ENCODE measurements around the gene THEMIS2.

Gene THEMIS2

GRCh38 chr1:27872802-27873551 lies 633 bp downstream of the THEMIS2 start:
- TF ChIP-seq CTCF (IDR thresholded peaks at IDR 0.05; ENCODE audit: low read depth, low read length, missing control alignments), result no peak
- H3K4me3 ChIP-seq (ENCODE audit: low read depth, low read length), result peak overlapping the region; percentile 70
- DNase-seq, result no peak
- H3K36me3 ChIP-seq (replicated peaks), result no peaks in the 10 kb centered on the region
- H3K27ac ChIP-seq, result no peak overlapping the region
- no peaks in the 10 kb centered on the region for H3K27me3 ChIP-seq (replicated peaks)
- in situ Hi-C loops (cut with HindIII; ENCODE audit: low pct_ligation_motif_present, low sequenced_read_pairs), result no loop called here

- H3K4me3 ChIP-seq (ENCODE audit: low read depth, low read length), result no peak overlapping the region
Measured at GRCh38 chr1:27873671-27874384, 1.5 kb downstream of the THEMIS2 start.

DNA sequence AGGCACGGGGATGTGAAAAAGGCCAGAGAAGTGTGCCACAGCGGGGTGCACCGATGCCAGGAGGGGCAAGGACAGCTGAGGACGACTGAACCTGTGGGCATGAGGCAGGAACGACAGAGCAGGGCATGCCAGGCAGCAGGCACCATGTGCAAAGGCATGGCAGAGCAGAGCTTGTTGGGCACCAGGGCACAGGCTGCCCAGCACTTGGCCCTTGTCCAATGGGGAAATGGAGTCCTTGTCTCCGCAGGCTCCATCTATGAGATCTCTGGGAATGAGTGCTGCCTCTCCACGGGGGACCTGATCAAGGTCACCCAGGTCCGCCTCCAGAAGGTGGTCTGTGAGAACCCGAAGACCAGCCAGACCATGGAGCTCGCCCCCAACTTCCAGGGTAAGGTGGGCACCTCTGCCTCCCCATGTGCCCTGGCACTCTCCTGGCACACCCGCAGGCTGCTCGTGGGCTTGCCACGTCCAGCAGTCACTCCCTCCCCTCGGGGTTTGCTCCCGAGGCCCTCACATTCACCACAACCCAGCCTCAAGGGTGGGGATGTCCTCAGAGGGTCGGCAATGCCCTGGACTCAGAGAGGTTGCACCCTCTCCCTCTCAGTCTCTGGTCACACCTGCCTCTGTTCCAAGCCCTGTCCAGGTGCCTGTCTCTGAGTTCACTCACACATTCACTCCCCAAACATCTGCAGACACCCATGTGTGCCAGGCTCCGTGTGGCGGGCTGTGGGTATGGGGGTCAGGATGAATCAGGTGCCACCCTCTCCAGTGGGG lies 4.2 kb downstream of the THEMIS2 start:
- no peak overlapping the region for H3K4me3 ChIP-seq (ENCODE audit: low read depth, low read length)
- H3K27me3 ChIP-seq (replicated peaks), result no peaks in the 10 kb centered on the region
- DNase-seq, result no peak
- H3K27ac ChIP-seq, result no peak overlapping the region
- in situ Hi-C loops (cut with HindIII; ENCODE audit: low pct_ligation_motif_present, low sequenced_read_pairs), result no loop called here
- TF ChIP-seq CTCF (IDR thresholded peaks at IDR 0.05; ENCODE audit: low read depth, low read length, missing control alignments), result no peak
- H3K36me3 ChIP-seq (replicated peaks), result no peaks in the 10 kb centered on the region

More at GRCh38 chr1:27873671-27874384, 1.5 kb downstream of the THEMIS2 start:
- in situ Hi-C loops (cut with HindIII; ENCODE audit: low pct_ligation_motif_present, low sequenced_read_pairs), result no loop called here
- H3K36me3 ChIP-seq (replicated peaks), result no peaks in the 10 kb centered on the region
- DNase-seq, result no peak
- H3K27me3 ChIP-seq (replicated peaks), result no peaks in the 10 kb centered on the region
- H3K27ac ChIP-seq, result no peak overlapping the region
- TF ChIP-seq CTCF (IDR thresholded peaks at IDR 0.05; ENCODE audit: low read depth, low read length, missing control alignments), result no peak

DNA sequence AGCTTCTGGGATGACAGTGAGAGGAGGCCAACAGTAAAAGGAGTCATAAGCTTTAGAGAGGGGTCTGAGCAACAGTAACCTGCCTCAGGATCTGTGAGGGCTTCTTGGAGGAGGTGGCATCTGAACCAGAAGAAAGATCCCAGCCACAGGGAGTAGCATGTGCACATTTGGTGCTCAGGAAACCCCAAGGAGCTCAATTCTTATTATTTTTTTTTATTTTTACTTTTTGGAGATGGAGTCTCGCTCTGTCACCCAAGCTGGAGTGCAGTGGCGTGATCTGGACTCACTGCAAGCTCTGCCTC lies 4.7 kb downstream of the THEMIS2 start:
- no peak overlapping the region for H3K27ac ChIP-seq
- in situ Hi-C loops (cut with HindIII; ENCODE audit: low pct_ligation_motif_present, low sequenced_read_pairs), result no loop called here
- DNase-seq, result no peak
- H3K36me3 ChIP-seq (replicated peaks), result no peaks in the 10 kb centered on the region
- TF ChIP-seq CTCF (IDR thresholded peaks at IDR 0.05; ENCODE audit: low read depth, low read length, missing control alignments), result no peak
- H3K27me3 ChIP-seq (replicated peaks), result no peaks in the 10 kb centered on the region
- H3K4me3 ChIP-seq (ENCODE audit: low read depth, low read length), result no peak overlapping the region

DNA sequence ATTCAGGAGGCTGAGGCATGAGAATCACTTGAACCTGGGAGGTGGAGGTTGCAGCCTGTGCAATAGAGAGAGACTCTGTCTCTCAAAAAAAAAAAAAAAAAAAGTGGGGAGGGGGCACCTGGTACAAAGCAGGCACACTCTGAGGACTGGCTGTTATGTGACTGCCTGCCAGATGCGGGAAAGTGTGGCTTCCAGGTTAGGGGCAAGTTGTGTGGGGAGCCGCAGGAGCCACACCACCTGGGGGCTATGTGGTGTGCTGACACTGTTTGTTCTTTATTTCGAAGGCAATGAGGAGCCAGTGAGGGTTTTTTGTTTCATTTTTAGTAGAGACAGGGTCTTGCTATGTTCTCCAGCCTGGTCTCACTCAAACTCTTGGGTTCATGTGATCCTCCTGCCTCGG lies 5.7 kb downstream of the THEMIS2 start:
- no peak for TF ChIP-seq CTCF (IDR thresholded peaks at IDR 0.05; ENCODE audit: low read depth, low read length, missing control alignments)
- in situ Hi-C loops (cut with HindIII; ENCODE audit: low pct_ligation_motif_present, low sequenced_read_pairs), result no loop called here

More for the DNA sequence above, 5.7 kb downstream of the THEMIS2 start:
- no peak overlapping the region for H3K4me3 ChIP-seq (ENCODE audit: low read depth, low read length)
- no peak overlapping the region for H3K27ac ChIP-seq
- H3K27me3 ChIP-seq (replicated peaks), result no peaks in the 10 kb centered on the region
- H3K36me3 ChIP-seq (replicated peaks), result no peaks in the 10 kb centered on the region
- no peak for DNase-seq

Measured in brain microvascular endothelial cell (primary cell).